SW480 (cell line): ENCODE data around the gene TAF1B.

Source experiments
- DNase-seq: peaks from one replicate; pipeline ENCODE4 v3.0.0-alpha.2; 2016; ENCODE audit warnings: low spot score

The TAF1B gene

DNA sequence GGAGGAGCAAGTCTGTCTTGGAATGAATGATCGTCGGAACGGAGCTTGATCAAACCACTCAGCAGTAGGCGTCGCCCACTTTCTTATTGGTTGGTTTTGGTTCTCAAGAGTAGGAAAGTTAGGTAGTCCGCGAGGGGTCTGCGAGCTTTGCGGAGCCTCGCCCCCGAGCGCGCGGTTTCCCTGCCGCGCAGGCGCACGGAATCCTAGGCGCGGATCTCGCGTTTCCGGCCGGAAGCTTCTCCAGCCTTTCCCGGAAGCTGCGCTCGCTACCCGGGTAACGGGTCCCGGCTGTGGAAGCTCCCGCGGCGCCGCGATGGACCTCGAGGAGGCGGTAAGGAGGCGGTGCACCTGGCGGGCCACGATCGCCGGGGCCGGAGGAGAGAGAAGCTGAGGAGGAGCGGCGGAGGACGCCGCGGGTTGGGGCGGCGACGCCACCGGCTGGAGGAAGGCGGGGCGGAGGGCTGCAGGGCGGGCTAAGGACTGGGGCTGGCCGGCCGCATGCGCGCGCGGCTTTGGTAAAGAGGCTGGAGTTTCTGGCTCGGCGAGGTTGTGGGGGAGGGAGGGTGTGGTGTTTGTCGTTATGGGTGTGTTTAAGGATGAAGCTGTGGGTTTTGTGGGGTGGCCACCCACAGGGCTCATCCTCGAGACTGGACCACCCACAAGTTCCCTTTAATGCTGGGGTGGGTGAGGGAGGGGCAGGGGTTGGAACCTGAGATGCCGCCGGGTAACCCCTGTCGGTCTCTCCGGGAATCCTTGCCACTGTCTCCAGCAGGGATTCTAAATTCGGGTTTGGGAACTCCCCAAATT is at the start of gene TAF1B:
Gene TAF1B, plus strand, starts transcription at position 246 of the 807 bp plus-strand sequence. Its CDS starts 68 bp downstream, at position 314.
- peak; percentile 90 for DNase-seq

DNA sequence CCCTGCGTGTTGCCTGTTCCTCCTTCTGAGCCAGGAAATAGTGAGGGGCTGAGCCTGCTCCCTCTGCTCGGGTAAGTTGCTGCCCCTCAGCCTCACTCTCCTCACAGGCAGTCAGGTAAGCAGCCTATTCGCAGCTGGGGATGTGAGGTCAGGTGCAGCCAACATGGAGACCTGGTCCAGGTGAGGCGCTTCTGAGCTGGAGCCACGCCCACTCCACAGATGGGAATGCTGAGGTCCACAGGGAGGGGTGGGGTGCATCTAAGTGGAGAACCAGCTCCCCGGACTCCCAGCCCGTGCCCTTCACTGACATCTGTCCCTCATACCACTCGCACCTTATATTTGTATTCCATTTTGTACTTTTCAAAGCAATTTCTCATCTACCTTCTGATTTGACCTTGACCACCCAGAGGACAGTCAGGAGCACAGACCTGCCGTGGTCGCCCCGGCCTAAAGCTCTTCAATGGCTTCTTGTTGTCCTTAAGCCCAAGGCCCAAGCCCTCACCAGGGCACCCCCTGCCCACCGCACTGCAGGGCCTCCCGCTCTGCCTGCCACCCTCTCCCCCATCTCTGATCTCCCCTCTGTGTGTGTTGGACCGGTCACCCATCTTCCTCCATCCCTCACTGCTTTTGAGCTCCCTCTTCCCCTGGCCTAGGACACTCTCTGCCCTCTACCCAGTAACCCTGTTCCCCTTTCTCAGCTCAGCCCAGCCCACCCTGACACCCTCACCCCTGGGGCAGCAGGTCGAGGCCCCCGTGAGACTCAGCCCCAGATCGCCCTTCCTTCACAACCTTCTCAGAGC is 49.2 kb upstream of the TAF1B start:
- no peak for DNase-seq

DNA sequence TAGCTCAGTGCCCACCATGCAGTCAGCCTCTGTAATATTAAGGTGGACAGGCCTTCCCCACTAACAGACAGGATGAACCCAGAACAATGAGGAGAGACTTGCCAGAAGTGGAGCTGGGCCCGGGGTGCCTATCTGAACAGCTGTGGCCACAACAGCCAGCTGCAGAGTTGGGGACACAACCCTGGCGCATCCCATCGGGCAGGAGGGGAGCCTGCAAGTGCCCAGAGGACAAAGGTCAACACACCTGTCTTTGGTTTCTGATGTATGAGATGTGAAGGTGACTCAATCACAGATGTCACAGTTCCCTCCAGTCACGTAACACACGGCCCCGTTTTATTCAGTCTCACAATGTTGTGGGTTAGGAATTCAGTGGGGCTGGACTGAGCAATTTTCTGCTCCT is 48.2 kb upstream of the TAF1B start:
- DNase-seq: no peak

DNA sequence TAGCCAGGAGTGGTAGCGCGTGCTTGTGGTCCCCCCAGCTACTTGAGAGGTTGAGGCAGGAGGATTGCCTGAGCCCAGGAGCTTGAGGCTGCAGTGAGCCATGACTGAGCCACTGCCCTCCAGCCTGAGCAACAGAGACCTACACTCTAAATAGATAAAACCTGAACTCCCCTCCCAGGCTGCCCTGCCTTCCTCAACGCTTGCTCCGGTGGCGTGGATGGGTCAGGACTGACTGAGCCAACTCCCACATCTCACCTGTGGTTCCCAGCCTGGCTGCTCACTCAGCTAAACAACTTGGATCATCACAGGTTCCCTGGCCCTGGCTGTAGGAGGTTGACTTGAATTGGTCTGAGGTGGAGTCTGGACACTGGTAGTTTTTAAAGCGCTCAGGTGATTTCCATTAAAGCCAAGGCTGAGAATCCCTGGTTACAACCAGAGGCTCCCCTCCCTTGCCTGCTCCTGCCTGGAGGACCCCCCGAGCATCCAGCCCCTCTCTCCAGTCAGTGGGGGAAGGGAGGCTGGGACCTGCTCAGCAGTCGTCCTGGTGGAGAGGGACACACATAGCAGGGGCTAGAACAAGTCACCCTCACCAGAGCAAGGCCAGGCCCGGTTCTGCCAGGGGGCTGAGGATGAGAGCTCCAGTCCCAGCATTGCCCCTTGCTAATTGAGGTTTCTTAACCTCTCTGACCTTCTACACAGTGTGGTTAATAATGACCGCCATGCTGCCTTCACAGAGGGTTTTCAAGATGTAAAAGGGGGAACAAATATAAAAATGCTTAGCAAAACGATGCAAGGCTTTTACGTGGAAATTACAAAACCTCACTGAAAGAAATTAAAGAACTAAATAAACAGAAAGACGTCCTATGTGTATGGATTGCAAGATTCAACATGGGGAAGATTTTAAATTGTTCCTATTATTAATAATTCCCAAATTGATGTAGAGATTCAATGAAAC is 46.9 kb upstream of the TAF1B start:
- no peak for DNase-seq

DNA sequence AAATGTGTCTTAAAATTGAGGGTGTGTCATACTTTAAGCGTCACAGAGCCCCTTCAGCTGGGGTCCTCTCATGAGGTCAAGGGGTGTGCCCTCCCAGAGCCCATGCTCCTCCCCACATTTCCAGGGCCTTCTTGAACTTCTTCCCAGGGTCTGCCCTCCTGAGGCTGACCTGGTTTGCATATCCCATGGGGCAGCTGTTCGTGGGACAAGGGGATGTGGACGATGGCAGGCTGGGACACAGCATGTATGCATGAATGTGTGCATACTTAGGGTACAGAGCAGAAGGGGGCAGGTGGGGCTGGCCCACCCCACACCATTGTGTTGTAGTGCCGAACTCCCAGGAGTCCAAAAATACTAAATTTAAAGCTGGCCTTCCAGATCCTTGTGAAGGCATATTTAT is 46.2 kb upstream of the TAF1B start:
- DNase-seq: no peak

DNA sequence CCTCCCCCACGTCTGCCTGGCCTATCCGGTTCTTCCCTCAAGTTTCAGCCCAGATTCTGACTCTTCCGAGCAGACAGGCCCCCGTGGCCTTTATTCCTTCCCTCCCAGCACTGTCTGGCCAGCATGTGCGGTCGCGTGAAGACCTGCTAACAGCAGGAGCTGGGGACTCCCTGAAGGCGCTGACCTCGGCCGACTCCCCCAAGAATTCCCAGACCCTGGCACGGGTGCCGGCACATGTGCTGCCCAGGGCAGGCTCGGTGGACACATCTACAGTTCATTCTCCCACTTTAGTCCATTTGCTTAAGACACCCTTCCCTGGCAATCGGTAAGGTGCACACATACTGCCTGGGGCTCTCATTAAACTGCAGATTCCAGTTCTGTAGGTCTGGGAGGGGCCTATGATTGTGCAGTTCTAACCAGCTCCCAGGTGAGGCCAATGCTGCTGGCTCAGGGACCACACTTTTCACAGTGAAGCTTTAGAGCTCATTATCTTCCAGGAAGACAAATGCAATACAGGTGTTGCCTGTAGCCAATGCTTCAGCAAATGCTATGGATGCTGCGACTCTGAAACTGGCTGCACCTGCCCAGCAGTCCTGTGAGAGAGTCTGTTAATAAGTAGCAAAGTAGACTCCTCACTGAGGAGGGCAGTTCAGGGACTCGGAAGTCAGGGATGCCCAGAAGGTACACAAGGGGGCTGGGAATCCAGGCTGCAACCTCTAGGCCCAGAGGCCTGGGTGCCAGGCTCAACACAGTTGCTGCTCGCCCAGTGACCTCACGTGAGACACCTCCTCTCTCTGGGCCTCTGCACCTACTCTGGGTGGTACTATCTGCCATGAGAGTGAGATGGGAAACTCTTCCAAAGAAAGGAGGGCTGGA is 45.4 kb upstream of the TAF1B start:
- DNase-seq: no peak

DNA sequence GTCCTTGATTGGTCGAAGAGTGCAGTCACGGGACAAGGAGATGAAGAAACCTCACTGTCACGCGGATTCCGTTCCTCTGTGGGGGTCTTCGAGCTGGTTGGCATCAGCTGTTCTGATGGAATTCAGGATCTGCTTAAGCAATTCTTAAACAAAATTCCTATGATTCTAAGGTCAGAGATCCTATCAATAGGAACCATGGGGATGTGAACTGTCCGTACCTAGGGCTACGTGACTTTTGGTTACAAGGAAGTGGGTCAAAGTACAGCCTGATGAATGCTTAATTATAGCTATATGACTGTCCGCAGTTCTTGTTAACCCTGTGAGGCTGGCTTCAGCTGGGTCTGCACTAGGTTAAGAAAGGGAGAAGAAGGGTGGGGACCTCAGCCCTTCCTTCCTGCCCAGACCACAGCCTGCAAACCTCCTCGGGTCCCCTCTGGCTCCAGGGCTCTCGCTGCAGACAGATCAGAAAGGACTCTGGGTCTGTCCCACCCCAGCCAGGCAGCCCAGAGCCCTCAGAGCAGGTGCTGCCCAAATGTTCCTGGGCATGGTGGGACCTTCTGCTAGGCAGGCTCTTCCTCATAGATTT is 44.2 kb upstream of the TAF1B start:
- no peak for DNase-seq

DNA sequence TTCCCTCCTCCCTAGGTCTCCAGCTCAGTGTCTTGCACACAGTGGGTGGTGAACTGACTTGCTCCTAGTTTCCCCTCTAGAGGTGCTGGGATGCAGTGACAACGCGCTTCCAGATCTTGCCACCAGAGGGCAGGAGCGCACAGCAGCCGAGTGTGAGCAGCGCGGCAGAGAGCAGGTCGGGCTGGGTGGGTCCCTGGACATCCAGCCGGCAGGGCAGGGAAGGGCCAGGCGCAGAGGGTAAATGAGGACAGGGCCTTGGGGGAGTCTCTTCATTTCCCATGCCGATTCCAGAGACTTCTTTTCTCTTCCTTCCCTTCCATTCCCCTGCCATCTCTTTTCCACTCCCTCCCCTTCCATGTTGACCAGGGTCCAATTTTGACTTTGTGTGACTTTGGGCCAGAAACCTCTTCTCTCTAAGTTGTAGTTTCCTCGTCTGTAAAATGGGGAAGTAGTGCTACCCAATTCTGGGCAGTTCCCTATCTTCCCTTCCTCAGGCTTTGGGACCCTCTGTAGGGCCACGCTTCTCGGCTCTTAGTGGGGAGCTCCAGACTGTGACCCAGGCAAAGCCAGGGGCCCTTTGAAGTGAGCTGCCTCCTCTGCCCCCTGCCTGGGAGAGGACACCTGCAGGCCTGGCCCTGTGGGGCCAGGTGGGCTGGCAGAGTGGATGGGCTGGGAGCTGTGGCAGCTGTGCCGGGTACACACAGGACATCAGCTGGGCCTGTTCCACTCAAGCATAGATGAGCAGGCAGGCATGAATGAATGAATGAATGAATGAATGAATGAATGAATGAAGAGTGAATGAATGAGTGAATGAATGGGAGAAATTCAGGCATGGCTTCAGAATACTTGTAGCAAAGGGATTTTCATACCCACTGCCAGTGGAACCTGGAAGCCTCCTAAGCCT is 43.3 kb upstream of the TAF1B start:
- DNase-seq: peak; percentile 79

DNA sequence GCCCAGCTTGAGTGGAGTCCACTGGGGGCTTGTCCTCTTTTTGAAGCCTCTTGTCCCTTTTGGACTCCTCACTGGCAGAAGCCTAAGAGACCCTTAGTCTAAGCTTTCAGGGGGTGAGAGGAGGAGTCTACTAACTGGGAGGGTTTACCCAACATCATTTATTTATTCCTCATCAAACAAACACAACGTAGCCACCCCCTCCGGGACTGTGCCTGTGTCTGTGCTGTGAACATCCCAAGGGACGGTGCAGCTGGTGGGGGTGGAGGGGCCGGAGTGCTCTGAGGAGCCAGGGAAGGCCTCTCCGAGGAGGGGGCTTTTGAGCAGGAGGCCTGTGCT is 42.7 kb upstream of the TAF1B start:
- no peak for DNase-seq

DNA sequence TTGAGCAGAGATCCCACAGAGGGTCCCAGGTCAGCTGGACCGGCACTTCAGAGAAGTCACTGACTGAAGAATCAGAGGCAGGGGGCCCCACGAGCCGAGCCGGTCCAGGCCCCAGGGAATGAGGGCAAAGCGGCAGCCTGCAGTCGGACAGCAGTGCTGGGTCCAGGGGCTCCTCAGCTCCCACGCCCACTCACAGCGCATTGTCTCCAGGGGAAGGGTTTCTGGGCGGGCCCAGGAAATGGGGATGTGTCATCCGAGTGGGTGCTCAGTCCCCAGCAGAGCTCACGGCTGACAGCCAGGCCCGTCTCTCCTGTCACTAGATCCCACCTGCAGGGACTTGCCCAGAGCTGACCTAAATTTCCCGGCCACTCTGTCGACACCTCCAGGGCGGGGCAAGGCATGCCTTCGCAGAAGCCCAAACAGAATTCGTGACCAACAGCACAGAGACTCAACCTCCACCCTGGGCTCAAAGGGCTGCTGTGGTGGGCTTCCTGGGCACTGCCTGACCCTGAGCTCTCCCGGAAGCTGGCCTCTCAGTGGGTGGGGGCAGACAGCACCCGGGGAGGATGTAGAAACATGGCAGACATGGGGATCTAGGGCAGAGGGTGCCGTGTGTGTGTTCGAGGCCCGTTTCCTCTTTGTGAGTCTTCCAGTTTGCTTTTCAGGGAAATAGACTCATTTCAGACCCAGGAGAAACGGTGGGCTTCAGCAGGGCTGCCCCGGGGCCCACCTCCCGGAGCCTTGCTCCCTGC is 42.1 kb upstream of the TAF1B start:
- DNase-seq: peak; percentile 89

DNA sequence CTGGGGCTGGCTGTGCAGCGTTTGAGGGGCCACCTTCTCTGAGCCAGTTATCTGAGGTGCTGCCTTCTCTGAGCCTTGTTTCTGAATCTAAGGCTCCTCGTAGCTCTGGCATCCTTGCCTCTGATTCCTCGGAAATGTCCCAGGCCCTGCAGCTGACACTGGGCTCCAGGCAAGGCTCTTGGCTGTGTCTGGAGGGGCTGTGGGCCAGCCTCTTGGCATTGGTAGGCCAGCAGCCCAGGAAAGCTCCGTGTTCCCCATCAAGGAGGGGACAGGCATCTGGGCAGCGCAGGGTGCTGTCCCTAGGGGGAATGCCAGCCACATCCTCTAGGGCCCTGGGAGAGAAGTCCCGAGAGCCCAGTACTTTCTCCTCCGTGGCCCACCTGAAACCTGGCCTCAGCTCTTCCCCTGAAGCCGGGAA is 40.7 kb upstream of the TAF1B start:
- DNase-seq: no peak

DNA sequence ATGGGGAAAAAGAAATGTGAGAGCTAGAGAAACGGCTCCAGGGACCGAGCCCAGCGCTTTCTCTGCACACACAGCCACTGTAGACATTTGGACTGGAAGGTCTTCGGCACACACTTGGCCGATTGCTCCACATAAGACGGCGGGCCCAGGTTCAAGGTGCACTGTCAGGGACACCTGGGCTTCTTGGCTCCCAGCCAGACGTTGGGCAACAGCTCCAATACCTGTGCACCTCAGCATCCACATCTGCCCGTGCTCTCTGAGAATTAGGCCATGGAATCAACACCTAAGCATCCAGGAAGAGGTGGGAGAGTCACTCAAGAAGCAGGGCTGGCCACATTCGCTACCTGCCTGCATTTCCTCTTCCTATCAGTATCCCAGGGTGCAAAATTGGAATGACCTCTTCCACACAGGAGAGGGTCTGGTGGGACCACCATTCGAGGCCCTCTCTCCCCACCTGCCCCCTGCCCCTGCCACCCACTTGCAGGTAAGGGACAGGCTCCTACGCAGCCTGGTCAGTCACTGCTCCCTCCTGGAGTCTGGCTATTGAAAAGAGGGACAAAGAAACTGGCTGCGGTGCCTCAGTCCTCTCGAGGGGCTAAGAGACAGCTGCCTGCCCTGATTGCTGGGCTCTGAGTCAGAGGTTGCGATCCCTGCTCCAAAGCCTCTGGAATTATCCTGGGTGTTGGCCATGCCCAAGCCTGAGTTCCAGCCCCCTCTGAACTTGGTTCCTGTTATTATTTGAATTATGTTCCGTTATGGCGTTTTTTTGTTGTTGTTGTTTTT is 40.1 kb upstream of the TAF1B start:
- DNase-seq: no peak

DNA sequence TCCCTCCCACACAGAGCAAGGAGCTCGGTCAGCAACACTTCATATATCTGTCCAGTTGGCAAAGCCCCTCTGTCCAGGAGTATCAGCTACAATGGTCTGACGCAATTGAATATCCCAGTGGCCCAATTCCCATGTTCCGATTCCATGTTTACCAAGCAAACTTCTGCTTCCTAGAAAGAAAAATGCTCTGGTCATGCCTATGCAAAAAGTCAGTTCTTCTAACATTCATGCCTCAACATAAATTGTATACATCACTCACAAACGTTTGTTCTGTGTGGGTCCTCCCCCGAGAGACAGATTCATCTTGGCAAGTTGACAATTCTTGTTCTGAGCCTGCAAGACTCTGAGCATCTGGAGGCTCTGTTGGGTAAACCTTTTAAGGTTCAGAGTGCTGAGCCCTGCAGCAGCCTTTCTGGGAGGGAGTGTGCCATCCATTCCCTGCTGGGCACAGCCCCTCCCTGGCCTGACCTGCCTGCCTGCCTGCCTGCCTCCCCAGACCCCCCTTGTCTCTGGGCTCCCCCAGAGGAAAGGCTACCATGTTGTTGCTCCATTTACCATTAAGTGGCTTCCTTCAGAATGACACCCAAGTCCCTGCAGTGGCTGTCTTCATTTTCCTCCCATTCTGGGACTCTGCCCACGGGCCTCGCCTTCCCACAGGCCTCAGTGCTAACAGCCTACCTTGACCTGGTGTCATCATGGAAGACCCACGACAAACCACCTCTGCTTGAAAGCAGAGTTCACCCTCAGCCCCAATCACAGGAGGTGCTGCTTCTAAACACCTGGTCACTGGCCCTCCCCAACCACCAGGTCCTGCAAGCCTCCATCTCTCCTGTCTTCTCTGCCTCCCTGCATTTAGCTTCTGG is 37.6 kb upstream of the TAF1B start:
- no peak for DNase-seq

DNA sequence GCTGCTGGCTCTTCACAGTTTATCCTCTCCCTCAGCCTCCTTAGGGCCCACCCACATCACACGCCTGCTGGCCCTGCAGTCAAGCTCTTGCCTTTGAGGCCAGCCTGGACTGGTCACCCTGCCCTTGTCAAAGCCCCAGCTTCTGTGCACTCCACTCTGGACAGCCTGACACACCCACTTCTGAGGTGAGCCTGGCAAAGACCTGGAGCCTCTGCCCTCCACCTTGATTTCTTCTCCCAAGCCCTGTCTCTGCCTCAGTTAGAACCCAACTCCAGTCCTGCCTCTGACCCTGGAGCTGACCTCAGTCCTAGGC is 37.0 kb upstream of the TAF1B start:
- DNase-seq: no peak

DNA sequence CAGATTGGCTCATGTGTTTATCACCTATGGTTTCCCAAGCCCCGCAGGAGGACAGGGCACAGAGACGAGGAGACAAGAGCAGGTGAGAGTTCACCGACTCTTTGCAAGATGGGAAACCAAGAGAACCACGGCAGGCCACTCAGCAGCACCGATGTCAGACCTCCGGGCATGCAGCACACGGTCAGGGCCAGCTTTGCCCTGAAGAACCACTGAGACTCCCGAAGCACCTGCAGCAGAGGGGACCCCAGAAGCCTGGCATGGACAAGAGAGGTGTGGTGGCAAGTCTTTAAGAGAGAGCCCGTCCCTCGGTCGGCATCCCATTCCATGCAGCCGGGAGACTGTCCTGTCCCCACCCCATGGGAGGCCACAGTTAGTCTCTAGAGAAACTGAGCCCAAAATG is 36.6 kb upstream of the TAF1B start:
- no peak for DNase-seq

DNA sequence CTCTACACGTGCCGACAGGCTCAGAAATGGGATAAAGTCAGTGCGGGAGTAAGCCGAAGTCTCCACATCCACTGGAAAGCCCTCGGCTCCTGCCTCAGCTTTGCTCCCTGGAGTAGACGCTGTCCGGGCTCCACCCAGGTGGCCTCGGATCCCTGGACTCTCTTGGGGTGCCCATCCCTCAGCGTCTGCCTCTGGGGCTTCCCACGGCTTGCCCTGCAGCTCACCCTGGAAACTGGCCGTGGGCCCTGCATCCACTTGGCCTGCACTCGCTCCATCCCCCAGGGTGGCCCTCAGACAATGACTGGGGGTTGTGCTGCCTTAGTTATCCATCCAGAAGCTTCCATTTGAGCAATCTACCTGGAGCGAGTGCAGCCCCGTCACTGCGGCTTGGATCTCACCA is 36.2 kb upstream of the TAF1B start:
- DNase-seq: no peak

DNA sequence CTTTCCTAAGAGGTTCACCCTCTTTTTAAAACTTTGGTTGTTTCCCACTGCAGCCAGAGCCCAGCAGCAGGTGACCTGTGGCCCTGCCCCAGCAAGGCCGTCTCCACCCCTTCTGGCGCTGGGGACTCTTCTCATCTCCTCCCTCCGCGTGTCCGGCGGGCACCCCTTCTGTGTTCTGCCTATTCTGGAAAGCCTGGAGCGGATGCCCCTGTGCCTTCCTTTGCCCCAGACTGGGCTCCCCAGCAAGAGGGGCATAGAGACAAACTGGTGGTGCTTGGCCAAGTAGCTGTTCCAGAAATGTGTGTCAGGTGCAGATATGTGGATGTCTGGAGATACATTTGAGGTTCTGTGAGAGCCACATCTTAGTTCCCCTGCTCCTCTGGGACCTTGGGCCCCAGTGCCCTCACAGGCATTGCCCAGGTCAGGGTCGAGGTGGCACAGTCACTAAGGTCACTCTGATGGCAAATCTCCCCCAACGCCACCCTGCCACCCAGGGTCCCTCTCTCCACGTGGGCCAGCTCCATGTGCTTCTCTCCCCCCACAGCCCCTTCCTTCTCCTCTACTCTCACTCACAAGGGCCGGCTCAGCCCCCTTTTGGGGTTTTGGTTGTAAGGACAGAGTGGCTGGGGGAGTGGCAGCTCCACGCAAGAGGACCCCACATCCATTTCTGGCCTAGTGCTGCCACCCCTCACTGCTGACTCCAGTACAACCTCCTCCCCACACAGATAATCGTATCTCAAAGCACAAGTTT is 35.5 kb upstream of the TAF1B start:
- no peak for DNase-seq
